Measurements from ENCODE around the gene TYW1B.
"Not testable (repeated sequence)": the region's sequence is repeated elsewhere in the genome, so short reads cannot be mapped to it uniquely, and the experiment has no call there.

The TYW1B gene

GRCh38 chr7:72754312-72754711 is 73.7 kb downstream of the TYW1B start:
- DNase-seq (ENCODE audit: low spot score): no peak

- DNase-seq (ENCODE audit: low spot score): no peak
Measured at GRCh38 chr7:72753781-72754180, 74.2 kb downstream of the TYW1B start.

- not testable (repeated sequence) for DNase-seq (ENCODE audit: low spot score)
Measured at GRCh38 chr7:72753229-72753628, 74.8 kb downstream of the TYW1B start.

GRCh38 chr7:72751978-72752377 is 76.0 kb downstream of the TYW1B start:
- no peak for DNase-seq (ENCODE audit: low spot score)

- DNase-seq (ENCODE audit: low spot score): no peak
Measured at GRCh38 chr7:72751378-72751777, 76.6 kb downstream of the TYW1B start.

- DNase-seq (ENCODE audit: low spot score): not testable (repeated sequence)
Measured at GRCh38 chr7:72748649-72749048, 79.4 kb downstream of the TYW1B start.

- not testable (repeated sequence) for DNase-seq (ENCODE audit: low spot score)
Measured at GRCh38 chr7:72744244-72744926, 83.6 kb downstream of the TYW1B start.

GRCh38 chr7:72743801-72744200 is 84.2 kb downstream of the TYW1B start:
- not testable (repeated sequence) for DNase-seq (ENCODE audit: low spot score)

- DNase-seq (ENCODE audit: low spot score): not testable (repeated sequence)
Measured at GRCh38 chr7:72739716-72740115, 88.3 kb downstream of the TYW1B start.

GRCh38 chr7:72735855-72736254 is 92.1 kb downstream of the TYW1B start:
- not testable (repeated sequence) for DNase-seq (ENCODE audit: low spot score)

GRCh38 chr7:72730815-72731214 is 97.2 kb downstream of the TYW1B start:
- not testable (repeated sequence) for DNase-seq (ENCODE audit: low spot score)

- not testable (repeated sequence) for DNase-seq (ENCODE audit: low spot score)
Measured at GRCh38 chr7:72730384-72730783, 97.6 kb downstream of the TYW1B start.

GRCh38 chr7:72729130-72729529 is 98.9 kb downstream of the TYW1B start:
- DNase-seq (ENCODE audit: low spot score): not testable (repeated sequence)

GRCh38 chr7:72722694-72723093 is 105.3 kb downstream of the TYW1B start:
- not testable (repeated sequence) for DNase-seq (ENCODE audit: low spot score)

GRCh38 chr7:72720890-72721289 is 107.1 kb downstream of the TYW1B start:
- DNase-seq (ENCODE audit: low spot score): not testable (repeated sequence)

- DNase-seq (ENCODE audit: low spot score): not testable (repeated sequence)
Measured at GRCh38 chr7:72717252-72717774, 110.7 kb downstream of the TYW1B start.

- DNase-seq (ENCODE audit: low spot score): not testable (repeated sequence)
Measured at GRCh38 chr7:72711927-72712326, 116.1 kb downstream of the TYW1B start.

- DNase-seq (ENCODE audit: low spot score): no peak
Measured at GRCh38 chr7:72710983-72711382, 117.0 kb downstream of the TYW1B start.

- no peak for DNase-seq (ENCODE audit: low spot score)
Measured at GRCh38 chr7:72709909-72710308, 118.1 kb downstream of the TYW1B start.

GRCh38 chr7:72708371-72709050 is 119.5 kb downstream of the TYW1B start:
- DNase-seq (ENCODE audit: low spot score): not testable (repeated sequence)

- DNase-seq (ENCODE audit: low spot score): no peak
Measured at GRCh38 chr7:72706521-72706920, 121.5 kb downstream of the TYW1B start.

- DNase-seq (ENCODE audit: low spot score): not testable (repeated sequence)
Measured at GRCh38 chr7:72705693-72706092, 122.3 kb downstream of the TYW1B start.

- no peak for DNase-seq (ENCODE audit: low spot score)
Measured at GRCh38 chr7:72704894-72705293, 123.1 kb downstream of the TYW1B start.
